Epithelial cell of prostate (primary cell): ENCODE data around the gene TWNK.
"Not testable (repeated sequence)": the region's sequence is repeated elsewhere in the genome, so short reads cannot be mapped to it uniquely, and the experiment has no call there.

Experiments
- DNase-seq: peaks from one replicate; pipeline ENCODE4 v3.0.0-alpha.2; 2011; ENCODE audit warnings: low read depth, low spot score
- H3K27ac ChIP-seq: fragments of 450-650 bp; 2 replicates; pipeline ENCODE4 v1.5.1; 2017; ENCODE audit warnings: mild to moderate bottlenecking

Gene TWNK

DNA sequence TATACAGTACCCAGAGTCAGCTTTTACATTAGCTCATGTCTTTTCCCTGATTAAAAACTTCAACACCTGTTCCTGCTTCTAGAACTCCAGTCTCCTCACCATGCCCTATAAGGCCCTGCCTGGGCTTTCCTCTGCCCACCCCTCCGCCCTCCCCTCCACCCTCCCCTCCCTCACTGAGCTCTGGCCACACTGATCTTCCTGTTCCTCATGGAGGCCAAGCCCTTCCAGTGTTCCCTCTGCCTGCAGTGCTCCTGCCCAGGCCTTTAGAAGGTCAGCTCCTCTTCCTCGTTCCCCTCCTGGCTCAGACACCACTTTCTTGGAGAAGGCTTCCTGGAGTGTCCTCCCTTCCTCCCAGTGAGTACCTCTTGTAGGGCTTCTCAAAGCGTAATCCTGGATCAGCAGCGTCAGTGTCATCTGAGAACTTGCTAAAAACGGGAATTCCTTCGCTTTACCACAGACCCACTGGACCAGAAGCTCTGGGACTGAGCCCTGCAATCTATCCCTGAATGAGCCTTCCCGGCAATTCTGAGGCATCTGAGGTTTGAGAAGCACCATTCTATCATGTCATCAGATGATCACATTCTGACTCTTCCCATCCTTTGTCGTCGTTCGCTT lies 39.9 kb downstream of the TWNK start:
- H3K27ac ChIP-seq, result no peak overlapping the region
- DNase-seq, result no peak

DNA sequence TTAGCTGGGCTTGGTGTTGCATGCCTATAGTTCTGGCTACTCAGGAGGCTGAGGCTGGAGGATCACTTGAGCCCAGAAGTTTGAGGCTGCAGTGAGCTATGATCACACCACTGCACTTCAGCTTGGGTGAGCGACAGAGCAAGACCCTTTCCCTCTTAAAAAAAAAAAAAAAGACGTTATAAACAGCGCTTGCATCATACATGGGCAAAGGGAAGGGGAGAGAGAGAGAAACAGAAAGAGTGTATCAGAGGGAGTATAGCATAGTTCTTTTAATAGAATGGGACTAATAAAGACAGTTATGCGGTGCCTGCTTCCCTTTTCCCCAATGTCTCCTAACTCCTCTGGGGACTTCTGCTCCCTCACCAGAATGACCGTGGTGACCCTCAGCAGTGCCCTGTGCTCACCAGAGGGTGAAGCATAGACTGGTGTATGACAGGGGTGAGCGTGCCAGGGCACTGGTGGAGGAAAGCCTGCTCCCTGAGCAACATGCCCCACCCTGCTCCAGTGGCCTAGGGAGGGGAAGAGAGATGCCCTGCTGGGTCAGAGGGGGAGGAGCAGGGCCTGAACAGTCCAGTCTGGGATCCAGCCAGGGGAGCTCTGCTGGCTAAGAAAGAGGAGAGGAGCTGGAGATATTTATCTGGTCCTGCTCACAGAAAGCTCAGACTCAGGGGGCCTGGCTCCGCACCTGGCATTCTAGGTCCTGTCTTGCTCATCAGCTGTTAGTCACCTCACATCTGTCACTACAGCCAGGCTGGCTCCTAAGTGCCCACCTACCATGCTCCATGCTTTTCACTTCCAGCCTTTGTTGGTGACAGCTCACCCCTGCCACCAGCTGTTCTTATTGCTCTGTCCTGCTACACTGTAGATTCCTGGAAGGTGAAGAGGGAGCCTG lies 41.3 kb downstream of the TWNK start:
- DNase-seq, result no peak
- H3K27ac ChIP-seq, result no peak overlapping the region

DNA sequence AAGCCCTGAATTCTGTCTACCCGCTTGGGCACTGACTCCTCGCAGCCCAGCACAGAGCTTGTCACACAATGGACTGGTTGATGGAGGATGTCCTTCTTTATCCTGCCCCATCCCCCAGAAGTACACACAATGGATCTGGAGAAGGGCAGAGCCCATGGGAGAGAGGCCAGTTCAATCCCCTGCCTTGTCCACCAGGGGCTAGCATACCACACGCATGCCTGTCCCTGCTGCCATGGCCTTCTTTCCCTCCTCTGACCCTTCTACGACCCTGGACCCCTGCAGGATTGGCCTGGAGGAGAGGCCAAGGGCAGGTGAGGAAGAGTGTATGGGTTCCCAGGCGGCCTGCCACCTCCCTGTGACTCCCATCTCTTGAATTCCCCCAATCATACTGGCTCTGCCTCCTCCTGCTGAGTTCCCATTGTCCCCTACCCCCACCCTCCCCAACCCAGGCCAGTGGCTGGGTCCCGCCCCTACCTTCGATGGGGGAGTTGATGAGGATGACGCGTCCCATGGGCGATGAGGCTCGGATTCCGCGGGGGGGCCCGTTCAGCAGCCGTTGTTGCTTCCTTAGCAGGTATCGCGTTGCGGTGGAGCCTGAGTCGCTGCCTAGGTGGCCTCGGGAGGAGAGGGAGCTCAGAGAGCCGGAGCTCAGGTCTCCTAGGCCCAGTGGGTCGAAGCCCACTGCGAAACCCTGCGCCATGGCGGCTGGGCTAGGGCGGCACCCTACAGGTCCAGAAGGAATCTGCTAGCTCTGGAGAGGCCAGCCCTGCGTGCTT lies 42.4 kb downstream of the TWNK start:
- no peak for DNase-seq
- H3K27ac ChIP-seq, result no peak overlapping the region

DNA sequence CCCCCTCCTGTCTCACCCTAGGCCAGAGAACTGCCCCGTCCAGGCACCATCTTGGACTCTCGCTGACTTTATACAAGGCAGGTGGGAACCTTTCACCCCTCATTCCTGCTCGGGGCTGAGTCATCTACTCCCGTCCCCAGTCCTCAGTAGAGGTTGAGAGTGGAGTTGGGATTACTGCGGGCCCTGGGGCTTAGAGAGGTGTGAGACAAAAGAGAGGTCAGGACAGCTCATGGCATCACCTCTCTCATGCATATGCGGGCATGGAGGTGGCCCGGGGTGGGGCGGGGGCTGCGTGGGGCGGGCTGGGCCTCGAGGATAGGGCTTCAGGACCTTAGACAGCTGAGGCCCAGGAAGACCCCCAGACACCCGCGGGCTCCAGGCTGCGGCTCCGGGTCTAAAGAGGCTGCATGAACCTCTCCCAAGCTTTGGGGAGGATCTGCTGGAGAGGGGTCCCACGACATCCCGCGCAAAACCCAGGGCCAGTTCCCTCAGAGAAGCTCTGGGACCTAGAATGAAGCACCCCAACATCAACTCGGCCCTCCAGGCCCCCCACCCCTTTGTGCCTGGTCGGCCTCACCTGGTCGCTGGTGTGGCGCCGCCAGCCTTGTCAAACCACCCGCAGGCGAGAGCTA lies 43.3 kb downstream of the TWNK start:
- H3K27ac ChIP-seq, result no peak overlapping the region

DNA sequence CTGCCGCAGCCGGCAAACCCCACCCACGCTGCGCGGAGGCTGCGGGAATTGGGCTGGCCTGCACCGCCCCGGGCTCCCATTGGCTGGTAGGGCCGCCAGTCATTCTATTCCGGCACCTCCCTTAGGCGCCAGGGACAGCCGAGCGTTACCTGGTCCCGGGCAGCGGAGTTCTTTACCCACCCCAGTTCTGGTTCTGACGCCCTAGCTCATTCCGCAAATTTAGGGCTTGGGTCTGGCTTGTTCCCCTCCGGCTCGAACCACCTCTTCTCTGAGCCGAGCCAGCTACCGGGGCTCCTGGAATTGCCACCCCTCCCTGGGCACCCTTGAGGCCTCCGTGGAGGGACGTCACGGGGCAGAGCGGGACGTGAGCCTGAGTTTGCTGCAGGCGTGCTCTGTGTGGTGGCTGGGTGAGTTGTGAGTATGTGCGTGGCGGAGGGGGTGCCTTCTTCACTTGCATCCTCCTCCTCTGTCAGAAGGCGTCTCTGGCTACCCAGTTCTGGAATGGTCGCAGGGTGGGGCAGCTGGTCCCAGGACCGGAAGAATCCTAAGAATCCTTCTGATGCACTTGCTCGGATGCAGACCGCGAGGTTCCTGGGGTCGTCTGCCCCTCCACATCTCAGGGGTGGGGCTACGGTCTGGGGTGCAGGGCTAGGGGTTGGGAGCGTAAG lies 43.9 kb downstream of the TWNK start, which contains the start of the genes PDZD7 and SFXN3:
TSS of gene PDZD7 (minus strand) at position 2 of the 668 bp plus-strand sequence. CDS start 910 bp downstream, outside the sequence.
TSS of gene SFXN3 (plus strand) at position 107 of the 668 bp plus-strand sequence. CDS start 3,461 bp downstream, outside the sequence.
- H3K27ac ChIP-seq, result peak within 1 kb of the TSS; percentile 94
- DNase-seq, result peak; percentile 78

More for the DNA sequence above, 43.3 kb downstream of the TWNK start:
- no peak for DNase-seq

DNA sequence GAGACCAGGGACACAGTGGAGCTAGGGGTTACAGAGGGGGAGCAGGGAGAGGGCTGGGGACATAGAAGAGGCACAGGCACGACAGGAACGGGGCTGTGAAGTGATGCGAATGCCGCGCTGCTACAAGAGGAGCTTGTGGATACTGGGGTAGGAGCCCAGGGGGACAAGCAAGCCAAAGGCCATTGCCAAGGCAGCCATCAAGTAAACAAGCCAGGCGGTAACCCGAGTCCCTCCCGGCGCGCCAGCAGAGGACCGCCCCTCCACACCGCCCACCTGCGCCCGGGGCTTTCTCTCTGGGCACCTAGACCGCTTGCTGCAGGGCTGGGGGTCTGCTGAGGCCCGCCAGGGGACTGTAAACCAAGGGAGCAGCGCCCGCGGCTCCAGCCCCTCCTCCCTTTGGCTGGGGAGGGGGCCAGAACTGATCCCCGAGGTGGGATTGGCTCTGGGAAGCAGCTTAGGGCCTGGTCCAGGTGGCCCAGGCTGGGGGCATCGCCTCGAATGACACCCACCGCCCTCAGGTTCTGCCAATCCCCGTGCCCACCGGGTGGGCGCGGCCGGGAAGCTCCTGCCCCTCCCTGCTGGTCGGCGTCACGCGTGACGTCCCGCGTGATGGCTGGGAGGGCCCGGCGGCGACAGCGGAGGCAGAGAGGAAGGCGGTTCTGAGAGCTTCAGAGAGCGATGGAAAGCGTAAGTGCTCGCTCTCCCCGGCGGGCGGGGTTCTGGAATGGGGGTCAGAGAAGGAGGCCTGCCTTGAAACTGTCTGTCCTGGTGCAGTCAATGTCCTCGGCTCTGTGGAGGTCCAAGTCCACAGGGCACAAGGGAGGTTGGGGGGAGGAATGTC lies 44.7 kb downstream of the TWNK start:
- no peak for DNase-seq
- peak overlapping the region; percentile 94 for H3K27ac ChIP-seq

DNA sequence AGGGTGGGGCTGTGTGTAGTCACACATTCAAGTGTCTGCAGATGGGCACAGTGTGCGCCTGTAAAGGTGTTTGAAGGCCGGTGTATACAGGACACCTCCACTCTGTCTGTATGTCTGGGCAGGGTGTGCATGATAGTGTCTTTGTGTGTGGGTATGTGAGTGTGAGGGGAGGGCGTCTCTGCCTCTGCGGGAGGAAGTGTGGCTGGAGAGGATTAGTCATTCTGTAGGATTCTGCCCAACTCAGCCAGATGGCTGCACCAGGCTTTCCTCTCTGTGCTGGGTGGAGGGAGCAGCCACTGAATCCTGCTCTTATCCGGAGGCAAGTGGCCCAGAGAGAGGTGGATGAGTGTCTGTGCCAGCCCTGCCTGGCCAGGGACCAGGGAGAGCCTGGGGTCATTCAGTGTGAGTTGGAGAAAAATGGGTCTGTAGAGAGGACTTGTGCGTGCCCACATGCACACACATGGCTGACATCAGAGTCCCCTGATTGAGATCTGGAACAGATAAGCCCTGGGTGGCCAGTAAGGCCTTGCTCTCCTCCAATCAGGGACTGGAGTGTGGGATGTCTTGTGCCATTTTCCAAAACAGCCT lies 45.4 kb downstream of the TWNK start:
- peak overlapping the region; percentile 94 for H3K27ac ChIP-seq
- peak; percentile 44 for DNase-seq

DNA sequence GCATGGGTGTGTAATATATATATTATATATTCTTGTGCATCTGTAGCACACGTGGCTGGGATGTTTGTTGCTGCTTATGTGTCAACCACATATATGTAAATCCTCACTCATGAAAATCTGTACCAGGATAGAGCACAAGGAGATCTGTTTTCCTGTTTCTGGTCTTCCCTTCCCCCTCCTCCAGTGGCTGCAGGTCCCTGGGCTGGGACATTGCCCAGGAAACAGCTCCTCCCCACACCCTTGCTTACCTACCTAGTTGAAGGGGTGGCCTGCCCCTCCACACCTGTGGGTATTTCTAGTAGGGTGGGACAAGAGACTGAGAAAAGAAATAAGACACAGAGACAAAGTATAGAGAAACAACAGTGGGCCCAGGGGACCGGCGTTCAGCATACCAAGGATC lies 45.9 kb downstream of the TWNK start:
- H3K27ac ChIP-seq, result peak overlapping the region; percentile 94

DNA sequence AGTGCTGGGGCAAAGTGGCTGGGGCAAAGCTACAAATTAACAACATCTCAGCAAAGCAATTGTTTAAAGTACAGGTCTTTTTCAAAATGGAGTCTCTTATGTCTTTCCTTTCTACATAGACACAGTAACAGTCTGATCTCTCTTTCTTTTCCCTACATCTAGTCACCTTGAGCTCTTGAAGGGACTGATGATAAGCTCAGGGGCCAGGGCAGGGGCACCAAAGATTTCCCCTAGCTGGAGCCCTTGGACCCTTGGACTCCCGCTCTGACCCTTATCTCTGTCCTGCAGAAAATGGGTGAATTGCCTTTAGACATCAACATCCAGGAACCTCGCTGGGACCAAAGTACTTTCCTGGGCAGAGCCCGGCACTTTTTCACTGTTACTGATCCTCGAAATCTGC lies 47.1 kb downstream of the TWNK start:
- DNase-seq, H3K27ac ChIP-seq: not testable (repeated sequence)

More for the DNA sequence above, 45.9 kb downstream of the TWNK start:
- no peak for DNase-seq

DNA sequence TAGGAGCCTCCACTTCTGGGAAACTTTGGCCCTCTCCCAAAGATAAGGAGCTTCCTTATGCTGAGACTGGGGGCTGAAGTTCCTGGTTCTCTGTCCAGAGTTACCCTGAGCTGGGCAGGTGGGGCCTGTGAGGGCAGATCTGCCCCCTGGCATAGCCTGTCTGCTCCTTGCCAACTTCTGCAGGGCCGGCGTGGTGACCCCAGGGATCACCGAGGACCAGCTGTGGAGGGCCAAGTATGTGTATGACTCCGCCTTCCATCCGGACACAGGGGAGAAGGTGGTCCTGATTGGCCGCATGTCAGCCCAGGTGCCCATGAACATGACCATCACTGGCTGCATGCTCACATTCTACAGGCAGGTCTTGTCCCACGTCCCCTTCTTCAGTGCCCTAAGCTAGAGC lies 48.0 kb downstream of the TWNK start:
- no peak for DNase-seq
- H3K27ac ChIP-seq, result no peak overlapping the region

DNA sequence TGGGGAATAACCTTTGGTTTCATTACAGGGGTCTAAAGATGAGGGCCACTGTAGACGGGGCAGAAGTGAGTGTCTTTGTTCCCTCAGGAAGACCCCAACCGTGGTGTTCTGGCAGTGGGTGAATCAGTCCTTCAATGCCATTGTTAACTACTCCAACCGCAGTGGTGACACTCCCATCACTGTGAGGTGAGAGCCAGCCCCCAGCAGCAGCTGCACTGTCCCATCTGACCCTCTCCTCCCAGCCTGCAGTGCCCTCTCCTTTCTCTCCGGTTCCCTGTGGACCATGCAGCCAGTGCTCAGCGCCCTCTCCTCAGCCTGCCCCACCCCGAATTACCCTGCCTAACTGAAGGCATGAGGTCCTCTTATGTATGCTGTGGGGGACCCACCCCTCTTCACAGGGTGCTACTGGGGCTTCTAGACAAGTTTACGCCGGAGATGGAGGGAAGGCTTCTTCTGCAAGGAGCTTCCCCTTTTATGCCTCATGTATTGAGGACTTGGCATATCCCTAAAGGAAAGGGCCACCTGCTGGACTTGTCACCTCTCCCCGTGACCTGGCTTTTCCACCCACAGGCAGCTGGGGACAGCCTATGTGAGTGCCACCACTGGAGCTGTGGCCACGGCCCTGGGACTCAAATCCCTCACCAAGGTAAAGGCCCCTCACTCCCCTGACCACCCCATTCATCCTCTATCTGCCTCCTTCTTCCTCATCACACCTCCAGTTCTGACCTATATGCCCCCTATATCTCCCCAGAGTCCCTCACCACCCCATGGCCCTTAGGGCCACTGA lies 48.8 kb downstream of the TWNK start:
- no peak for DNase-seq
- H3K27ac ChIP-seq, result no peak overlapping the region

DNA sequence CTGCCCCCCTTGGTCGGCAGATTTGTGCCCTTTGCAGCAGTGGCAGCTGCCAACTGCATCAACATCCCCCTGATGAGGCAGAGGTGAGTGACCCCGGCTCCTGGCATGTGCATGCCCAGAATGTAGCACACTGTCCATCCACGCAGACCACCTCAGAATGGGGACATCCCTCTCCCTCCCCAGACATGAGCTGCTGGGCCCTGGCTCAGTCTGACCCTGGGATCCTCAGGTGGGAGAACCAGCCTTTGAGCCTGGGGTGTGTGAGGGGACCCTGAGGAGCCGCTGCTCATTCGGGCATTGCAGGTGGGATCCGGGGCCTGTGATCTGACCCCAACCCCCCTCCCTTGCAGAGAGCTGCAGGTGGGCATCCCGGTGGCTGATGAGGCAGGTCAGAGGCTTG lies 49.4 kb downstream of the TWNK start:
- H3K27ac ChIP-seq, result no peak overlapping the region
- DNase-seq, result no peak

DNA sequence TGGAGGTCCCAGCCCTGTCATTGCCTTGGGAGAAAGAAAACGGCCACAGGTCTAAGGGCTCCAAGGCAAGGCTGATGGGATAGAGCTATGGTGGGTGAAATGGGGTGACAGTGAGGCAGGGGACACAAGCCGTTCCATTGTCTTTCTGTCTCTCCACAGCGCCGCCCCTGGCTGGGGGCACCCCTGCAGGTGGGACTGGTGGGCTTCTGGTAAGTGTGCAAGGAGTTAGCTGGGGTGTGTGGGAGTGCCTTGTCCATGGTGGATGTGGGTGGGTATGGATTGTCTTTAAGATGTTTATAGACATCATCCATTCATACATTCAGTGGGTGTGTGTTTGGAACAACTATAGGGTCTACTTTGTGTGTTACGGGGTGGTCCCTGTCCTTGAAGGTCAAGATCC lies 51.1 kb downstream of the TWNK start:
- no peak overlapping the region for H3K27ac ChIP-seq
- DNase-seq, result no peak

DNA sequence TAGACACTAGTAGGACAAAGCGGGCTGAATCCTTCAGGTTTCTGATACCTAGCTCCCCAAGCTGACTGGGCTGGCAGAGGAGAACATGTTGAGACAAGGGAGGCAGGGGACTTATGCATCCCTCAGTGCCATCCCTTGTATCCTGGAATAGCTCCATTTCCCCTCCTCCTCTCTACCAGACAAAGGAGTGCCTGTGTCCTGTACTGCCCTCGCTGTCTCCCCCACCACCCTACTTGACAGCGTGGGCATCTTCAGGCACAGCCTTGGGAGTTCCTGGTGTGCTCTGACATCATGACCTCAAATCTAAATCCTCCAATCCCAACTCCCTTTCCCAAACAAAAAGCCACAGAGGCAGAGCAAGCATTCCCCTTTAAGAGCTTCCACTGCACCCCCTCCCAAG lies 52.7 kb downstream of the TWNK start:
- DNase-seq, result no peak
- H3K27ac ChIP-seq, result no peak overlapping the region

DNA sequence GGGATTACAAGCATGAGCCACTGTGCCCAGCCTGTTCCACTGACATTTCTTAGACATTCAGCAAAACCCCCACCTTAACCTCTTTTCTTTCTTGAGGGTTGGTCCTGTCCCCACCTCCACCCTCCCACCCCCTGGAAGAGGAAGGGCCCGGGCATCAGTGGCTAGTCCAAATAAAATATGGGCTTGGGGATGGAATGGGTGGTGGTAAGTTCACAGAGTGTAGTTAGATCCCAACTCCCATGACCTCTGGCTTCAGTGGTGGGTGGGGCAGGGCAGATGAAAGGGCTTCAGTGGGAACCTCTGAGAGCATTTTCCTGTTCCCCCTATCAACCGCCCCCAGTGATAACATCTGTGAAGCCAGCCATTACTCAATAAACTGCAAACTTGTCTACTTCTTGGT lies 53.5 kb downstream of the TWNK start:
- no peak for DNase-seq
- no peak overlapping the region for H3K27ac ChIP-seq

DNA sequence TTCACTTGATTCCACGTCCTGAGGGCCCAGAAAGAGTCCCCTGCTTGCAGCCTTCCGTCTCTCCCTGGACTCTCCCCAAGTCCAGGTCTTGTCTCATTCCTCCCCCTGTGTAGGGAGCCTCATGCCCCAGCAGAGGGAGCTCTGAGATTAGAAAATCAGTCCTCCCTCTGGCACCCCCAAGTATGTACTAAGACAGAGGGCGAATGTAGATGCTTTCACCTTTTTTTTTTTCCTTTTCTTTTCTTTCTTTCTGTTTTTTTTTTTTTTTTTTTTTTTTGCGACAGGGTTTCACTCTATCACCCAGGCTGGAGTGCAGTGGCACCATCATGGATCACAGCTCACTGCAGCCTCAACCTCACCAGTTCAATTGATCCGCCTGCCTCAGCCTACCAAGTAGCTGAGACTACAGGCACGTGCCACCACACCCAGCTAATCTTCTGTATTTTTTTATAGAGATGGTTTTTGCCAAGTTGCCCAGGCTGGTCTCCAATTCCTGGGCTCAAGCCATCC lies 54.0 kb downstream of the TWNK start:
- DNase-seq, result no peak
- no peak overlapping the region for H3K27ac ChIP-seq

DNA sequence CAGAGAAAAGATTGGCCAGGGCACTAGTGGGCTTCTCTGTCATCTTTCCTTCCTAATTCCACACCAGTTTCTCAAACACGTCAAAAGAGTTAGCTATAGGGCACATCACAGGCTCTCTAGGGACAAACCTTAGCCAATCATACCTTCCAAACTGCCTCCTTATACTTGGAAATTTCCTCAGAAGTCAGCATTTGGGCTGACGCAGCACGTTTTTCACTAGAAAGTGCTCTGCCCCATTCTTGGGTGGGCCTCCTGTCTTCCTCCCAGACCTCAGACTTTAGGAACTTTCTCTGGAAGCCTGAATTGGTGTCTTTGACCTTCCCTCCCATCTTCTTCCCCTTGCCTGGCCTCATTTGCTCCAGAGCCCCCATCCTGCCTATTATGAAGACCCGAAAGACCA lies 54.8 kb downstream of the TWNK start:
- DNase-seq, result no peak
- peak overlapping the region; percentile 88 for H3K27ac ChIP-seq
